GDM1 (cell line): ENCODE measurements around the gene NPAT.
"Not testable (repeated sequence)": the region's sequence is repeated elsewhere in the genome, so short reads cannot be mapped to it uniquely, and the experiment has no call there.

Experiments
- DNase-seq: peaks from one replicate; lab custom pipeline; 2025; lab: John Stamatoyannopoulos, UW

NPAT gene

GRCh38 chr11:108148556-108148955 is 73.9 kb downstream of the NPAT start:
- no peak for DNase-seq

GRCh38 chr11:108147150-108147549 is 75.3 kb downstream of the NPAT start:
- no peak for DNase-seq

- no peak for DNase-seq
These were observed 77.8 kb downstream of the NPAT start for GRCh38 chr11:108144615-108145014.

- DNase-seq, result no peak
These were observed 80.1 kb downstream of the NPAT start for GRCh38 chr11:108142304-108142703.

- no peak for DNase-seq
These were observed 85.2 kb downstream of the NPAT start for GRCh38 chr11:108137212-108137611.

- DNase-seq, result no peak
These were observed 86.4 kb downstream of the NPAT start for GRCh38 chr11:108135845-108136544.

- not testable (repeated sequence) for DNase-seq
These were observed 89.4 kb downstream of the NPAT start for GRCh38 chr11:108132993-108133538.

- no peak for DNase-seq
These were observed 90.4 kb downstream of the NPAT start for GRCh38 chr11:108131993-108132392.

GRCh38 chr11:108128772-108129171 is 93.7 kb downstream of the NPAT start:
- no peak for DNase-seq

GRCh38 chr11:108125096-108125495 is 97.3 kb downstream of the NPAT start:
- no peak for DNase-seq

- DNase-seq, result no peak
These were observed 100.2 kb downstream of the NPAT start for GRCh38 chr11:108122166-108122628.

GRCh38 chr11:108121274-108122155 is 100.9 kb downstream of the NPAT start, which contains the start of gene ACAT1:
TSS of gene ACAT1 (plus strand) at chr11:108121567. CDS start at chr11:108121607, 40 bp downstream.
- peak; percentile 87 for DNase-seq

GRCh38 chr11:108120936-108121273 is 101.5 kb downstream of the NPAT start:
- DNase-seq, result not testable (repeated sequence)

- DNase-seq, result no peak
These were observed 104.6 kb downstream of the NPAT start for GRCh38 chr11:108117746-108118371.

GRCh38 chr11:108115500-108116140 is 106.8 kb downstream of the NPAT start:
- no peak for DNase-seq

GRCh38 chr11:108112057-108112456 is 110.4 kb downstream of the NPAT start:
- no peak for DNase-seq

GRCh38 chr11:108111126-108111525 is 111.3 kb downstream of the NPAT start:
- no peak for DNase-seq
